ENCODE data around the gene HIRA. TPM values are rescaled to one million over a fixed set of nuclear protein-coding genes. Genes with fewer than 3 reads are reported as not detected.
A peak's percentile ranks its signal among the peaks of the same experiment; 100 is the strongest.

The HIRA gene
- total and polyA plus RNA-seq, 8 donors, result 6.4 to 47.2 (median 12.6) TPM

- Histone ChIP-seq H3K4me1 (no peaks in the 10 kb centered on the region), H3K9me3 (no peaks in the 10 kb centered on the region), H3K4me3 (no peak overlapping the region), H3K27ac (no peak overlapping the region), H3K36me3 (peaks cover 47 to 97% (median 95%) of the 10 kb centered on the region in 4 donors), H3K27me3 (no peaks in the 10 kb centered on the region)
- WGBS, 5 donors, result 86 to 96% (median 91%) methylated on average over 6 of the region's 6 CpGs
- TF ChIP-seq POLR2A (IDR thresholded peaks at IDR 0.05) (no peak), EP300 (IDR thresholded peaks at IDR 0.05) (no peak), POLR2AphosphoS5 (IDR thresholded peaks at IDR 0.05) (no peak)
- TF ChIP-seq, protein P1, sequence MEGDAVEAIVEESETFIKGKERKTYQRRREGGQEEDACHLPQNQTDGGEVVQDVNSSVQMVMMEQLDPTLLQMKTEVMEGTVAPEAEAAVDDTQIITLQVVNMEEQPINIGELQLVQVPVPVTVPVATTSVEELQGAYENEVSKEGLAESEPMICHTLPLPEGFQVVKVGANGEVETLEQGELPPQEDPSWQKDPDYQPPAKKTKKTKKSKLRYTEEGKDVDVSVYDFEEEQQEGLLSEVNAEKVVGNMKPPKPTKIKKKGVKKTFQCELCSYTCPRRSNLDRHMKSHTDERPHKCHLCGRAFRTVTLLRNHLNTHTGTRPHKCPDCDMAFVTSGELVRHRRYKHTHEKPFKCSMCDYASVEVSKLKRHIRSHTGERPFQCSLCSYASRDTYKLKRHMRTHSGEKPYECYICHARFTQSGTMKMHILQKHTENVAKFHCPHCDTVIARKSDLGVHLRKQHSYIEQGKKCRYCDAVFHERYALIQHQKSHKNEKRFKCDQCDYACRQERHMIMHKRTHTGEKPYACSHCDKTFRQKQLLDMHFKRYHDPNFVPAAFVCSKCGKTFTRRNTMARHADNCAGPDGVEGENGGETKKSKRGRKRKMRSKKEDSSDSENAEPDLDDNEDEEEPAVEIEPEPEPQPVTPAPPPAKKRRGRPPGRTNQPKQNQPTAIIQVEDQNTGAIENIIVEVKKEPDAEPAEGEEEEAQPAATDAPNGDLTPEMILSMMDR (IDR thresholded peaks at IDR 0.05), result no peak
- peak in 1 of 2 donors; percentile 23 for DNase-seq
- intact Hi-C loops (cut with DNase I; ENCODE audit: low total_unique reads), result no loop called here
These were observed 34.4 kb downstream of the HIRA start for GRCh38 chr22:19396934-19397733.

- 85 to 100% (median 88%) methylated on average over 4 to 6 of the region's 6 CpGs for WGBS, 5 donors
- H3K27ac ChIP-seq, result no peak overlapping the region
- intact Hi-C loops (cut with DNase I; ENCODE audit: low total_unique reads), result no loop called here
- DNase-seq, result no peak
- TF ChIP-seq EP300 (IDR thresholded peaks at IDR 0.05), result no peak
- TF ChIP-seq POLR2A (IDR thresholded peaks at IDR 0.05), result no peak
- no peak for TF ChIP-seq POLR2AphosphoS5 (IDR thresholded peaks at IDR 0.05)
- TF ChIP-seq, protein P1 (IDR thresholded peaks at IDR 0.05), result no peak
- no peaks in the 10 kb centered on the region for H3K4me1 ChIP-seq
- no peaks in the 10 kb centered on the region for H3K9me3 ChIP-seq
- no peak overlapping the region for H3K4me3 ChIP-seq
- H3K36me3 ChIP-seq, result peaks cover 53 to 100% (median 98%) of the 10 kb centered on the region in 4 donors
- no peaks in the 10 kb centered on the region for H3K27me3 ChIP-seq
These were observed 35.0 kb downstream of the HIRA start for GRCh38 chr22:19396561-19396933.

GRCh38 chr22:19395276-19395675 lies 36.3 kb downstream of the HIRA start:
- no peak overlapping the region for H3K27ac ChIP-seq
- no peak for TF ChIP-seq POLR2AphosphoS5 (IDR thresholded peaks at IDR 0.05)
- TF ChIP-seq, protein P1 (IDR thresholded peaks at IDR 0.05), result no peak
- no peak for TF ChIP-seq EP300 (IDR thresholded peaks at IDR 0.05)
- TF ChIP-seq POLR2A (IDR thresholded peaks at IDR 0.05), result no peak
- no peaks in the 10 kb centered on the region for H3K4me1 ChIP-seq
- intact Hi-C loops (cut with DNase I; ENCODE audit: low total_unique reads), result no loop called here
- no peaks in the 10 kb centered on the region for H3K27me3 ChIP-seq
- WGBS, 5 donors, result 90 to 97% (median 95%) methylated on average over 4 of the region's 4 CpGs
- no peak overlapping the region for H3K4me3 ChIP-seq
- H3K9me3 ChIP-seq, result no peaks in the 10 kb centered on the region
- DNase-seq, result no peak
- H3K36me3 ChIP-seq, result peaks cover 48 to 100% (median 100%) of the 10 kb centered on the region in 4 donors

GRCh38 chr22:19394274-19395050 lies 37.1 kb downstream of the HIRA start:
- no peaks in the 10 kb centered on the region for H3K9me3 ChIP-seq
- intact Hi-C loops (cut with DNase I; ENCODE audit: low total_unique reads), result no loop called here
- 92 to 97% (median 95%) methylated on average over 8 of the region's 8 CpGs for WGBS, 5 donors
- H3K27ac ChIP-seq, result no peak overlapping the region
- peaks cover 47 to 100% (median 100%) of the 10 kb centered on the region in 4 donors for H3K36me3 ChIP-seq
- H3K27me3 ChIP-seq, result no peaks in the 10 kb centered on the region
- no peaks in the 10 kb centered on the region for H3K4me1 ChIP-seq
- no peak overlapping the region for H3K4me3 ChIP-seq
- no peak for DNase-seq
- TF ChIP-seq, protein P1 (IDR thresholded peaks at IDR 0.05), result no peak
- TF ChIP-seq POLR2AphosphoS5 (IDR thresholded peaks at IDR 0.05) (no peak), EP300 (IDR thresholded peaks at IDR 0.05) (no peak), POLR2A (IDR thresholded peaks at IDR 0.05) (no peak)

Data from stomach (tissue), 9 donors.